ENCODE results near the gene RSPH6A. TPM values are rescaled to one million over a fixed set of nuclear protein-coding genes. Genes with fewer than 3 reads are reported as not detected.

The RSPH6A gene
- total RNA-seq, 1 experiment from 2014 or later = 0.21 TPM

GRCh38 chr19:45814166-45814780 lies 835 bp downstream of the RSPH6A start:
- H3K4me1 Mint-ChIP-seq (ENCODE audit: insufficient read depth, unreplicated experiment) = peaks cover 11% of the 10 kb centered on the region
- peaks cover 21% of the 10 kb centered on the region for H3K36me3 Mint-ChIP-seq (ENCODE audit: insufficient read depth, unreplicated experiment)
- H3K4me3 Mint-ChIP-seq (ENCODE audit: unreplicated experiment) = no peak overlapping the region
- no peak for DNase-seq (ENCODE audit: unreplicated experiment)
- no TSS peak for BruUV-seq (replicated peaks)
- intact Hi-C loops (cut with micrococcal nuclease) = no loop called here
- ChIA-PET POLR2A (interaction anchor here (0.6 kb wide), 1 partner anchor 179 kb away, joined by 4 read pairs; no protein-coding TSS in a partner anchor), CTCF (interaction anchor here (0.7 to 1.6 kb wide), 3 partner anchors 10 to 16 kb away, joined by 3 to 5 read pairs (median 3); no protein-coding TSS in a partner anchor)
- H3K27ac Mint-ChIP-seq (ENCODE audit: low read depth, unreplicated experiment) = no peak overlapping the region
- TF ChIP-seq CTCF (IDR thresholded peaks at IDR 0.05; ENCODE audit: unreplicated experiment) = no peak
- H3K27me3 Mint-ChIP-seq (ENCODE audit: insufficient read depth, unreplicated experiment) = no peaks in the 10 kb centered on the region
- H3K9me3 Mint-ChIP-seq (ENCODE audit: unreplicated experiment) = no peaks in the 10 kb centered on the region

GRCh38 chr19:45812297-45812696 lies 2.8 kb downstream of the RSPH6A start:
- BruUV-seq (replicated peaks) = no TSS peak
- peak overlapping the region; percentile 43 for H3K27ac Mint-ChIP-seq (ENCODE audit: low read depth, unreplicated experiment)
- DNase-seq (ENCODE audit: unreplicated experiment) = peak; percentile 75
- no peak overlapping the region for H3K4me3 Mint-ChIP-seq (ENCODE audit: unreplicated experiment)
- intact Hi-C loops (cut with micrococcal nuclease) = no loop called here
- peaks cover 12% of the 10 kb centered on the region for H3K4me1 Mint-ChIP-seq (ENCODE audit: insufficient read depth, unreplicated experiment)
- CTCF ChIA-PET = interaction anchor here (0.6 kb wide), 2 partner anchors 43 kb away, joined by 4 read pairs; partner anchors contain the start of gene SIX5
- H3K27me3 Mint-ChIP-seq (ENCODE audit: insufficient read depth, unreplicated experiment) = no peaks in the 10 kb centered on the region
- no peaks in the 10 kb centered on the region for H3K9me3 Mint-ChIP-seq (ENCODE audit: unreplicated experiment)
- H3K36me3 Mint-ChIP-seq (ENCODE audit: insufficient read depth, unreplicated experiment) = peaks cover 19% of the 10 kb centered on the region
- POLR2A ChIA-PET = interaction anchor here (0.6 to 1.1 kb wide), 5 partner anchors 10 to 51 kb away, joined by 3 to 5 read pairs (median 3); no protein-coding TSS in a partner anchor
- no peak for TF ChIP-seq CTCF (IDR thresholded peaks at IDR 0.05; ENCODE audit: unreplicated experiment)

- Mint-ChIP-seq H3K4me3 (ENCODE audit: unreplicated experiment) (no peak overlapping the region), H3K27ac (ENCODE audit: low read depth, unreplicated experiment) (peak overlapping the region; percentile 11), H3K36me3 (ENCODE audit: insufficient read depth, unreplicated experiment) (peaks cover 6% of the 10 kb centered on the region), H3K4me1 (ENCODE audit: insufficient read depth, unreplicated experiment) (peaks cover 23% of the 10 kb centered on the region), H3K9me3 (ENCODE audit: unreplicated experiment) (no peaks in the 10 kb centered on the region), H3K27me3 (ENCODE audit: insufficient read depth, unreplicated experiment) (no peaks in the 10 kb centered on the region)
- POLR2A ChIA-PET = interaction anchor here (1.1 to 2.1 kb wide), 5 partner anchors 14 to 226 kb away, joined by 3 to 9 read pairs (median 6); partner anchors contain the start of genes DMWD, QPCTL and SIX5
- intact Hi-C loops (cut with micrococcal nuclease) = no loop called here
- BruUV-seq (replicated peaks) = no TSS peak
- CTCF ChIA-PET = interaction anchor here (0.6 to 3.2 kb wide), 4 partner anchors 11 to 218 kb away, joined by 3 to 11 read pairs (median 4); partner anchors contain the start of gene SIX5
- TF ChIP-seq CTCF (IDR thresholded peaks at IDR 0.05; ENCODE audit: unreplicated experiment) = no peak
- peak; percentile 81 for DNase-seq (ENCODE audit: unreplicated experiment)
Measured at GRCh38 chr19:45809643-45810159, 5.4 kb downstream of the RSPH6A start.

- ChIA-PET CTCF (interaction anchor here (0.6 to 1.4 kb wide), 4 partner anchors 9 to 35 kb away, joined by 3 to 8 read pairs (median 3); no protein-coding TSS in a partner anchor), POLR2A (interaction anchor here (1.1 to 1.9 kb wide), 2 partner anchors 13 to 19 kb away, joined by 3 to 9 read pairs; partner anchors contain the start of gene DMWD)
- H3K4me1 Mint-ChIP-seq (ENCODE audit: insufficient read depth, unreplicated experiment) = peaks cover 23% of the 10 kb centered on the region
- peaks cover 6% of the 10 kb centered on the region for H3K36me3 Mint-ChIP-seq (ENCODE audit: insufficient read depth, unreplicated experiment)
- intact Hi-C loops (cut with micrococcal nuclease) = no loop called here
- H3K9me3 Mint-ChIP-seq (ENCODE audit: unreplicated experiment) = no peaks in the 10 kb centered on the region
- TF ChIP-seq CTCF (IDR thresholded peaks at IDR 0.05; ENCODE audit: unreplicated experiment) = no peak
- H3K4me3 Mint-ChIP-seq (ENCODE audit: unreplicated experiment) = no peak overlapping the region
- BruUV-seq (replicated peaks) = no TSS peak
- DNase-seq (ENCODE audit: unreplicated experiment) = no peak
- no peak overlapping the region for H3K27ac Mint-ChIP-seq (ENCODE audit: low read depth, unreplicated experiment)
- H3K27me3 Mint-ChIP-seq (ENCODE audit: insufficient read depth, unreplicated experiment) = no peaks in the 10 kb centered on the region
Measured at GRCh38 chr19:45805719-45806118, 9.4 kb downstream of the RSPH6A start.

All from MCF 10A (cell line).